Colonic mucosa (tissue), 4 donors: ENCODE results near the gene PARP2. TPM values are rescaled to one million over a fixed set of nuclear protein-coding genes. Genes with fewer than 3 reads are reported as not detected.

ENCODE experiments used
- DNase-seq: peaks from one replicate; pipeline ENCODE4 v3.0.0-alpha.2; 2020
- H3K27ac ChIP-seq: fragments of 200-600 bp; one replicate; pipeline ENCODE4 v1.8.0; 2021
- H3K27me3 ChIP-seq: fragments of 200-600 bp; one replicate; pipeline ENCODE4 v1.8.0; 2021
- H3K36me3 ChIP-seq: fragments of 200-600 bp; one replicate; pipeline ENCODE4 v1.8.0; 2021
- H3K4me1 ChIP-seq: fragments of 200-600 bp; one replicate; pipeline ENCODE4 v1.8.0; 2021; ENCODE audit warnings: mild to moderate bottlenecking
- H3K4me3 ChIP-seq: fragments of 200-600 bp; one replicate; pipeline ENCODE4 v1.8.0; 2021
- H3K9ac ChIP-seq, 2 donors: one replicate each; pipeline ENCODE4 v1.7.0; 2013; ENCODE audit warnings: control low read depth in 2 of 2, low read depth in 2 of 2, low read length in 2 of 2
- H3K9me3 ChIP-seq: fragments of 200-600 bp; one replicate; pipeline ENCODE4 v1.8.0; 2021
- CTCF ChIP-seq: fragments of 200-600 bp; IDR thresholded peaks from one replicate; pipeline ENCODE4 v1.8.0; 2022; ENCODE audit warnings: antibody characterized with exemption, mild to moderate bottlenecking
- intact Hi-C: fragments of 100-400 bp; cut with DNase I; formaldehyde crosslinking; loops from one replicate; pipeline ENCODE4 v1.14.1; 2022
- total RNA-seq, 2 donors: library from RNA; stranded (reverse); fragmentation: NEBNext Ultra II Directional in 1 of 2; extraction: Animal tissue kit (Norgen Biotek cat#: 25700) in 1 of 2; gene quantifications; one replicate each; pipeline ENCODE4 v1.2.1, GENCODE V29; 2021
- donor health status: healthy.
- donor health status: DM: no; HTN: no; CAD: no.
- donor health status: DM: no; HTN: no; CAD: no.

Gene PARP2
- total RNA-seq, 2 donors from 2014 or later = 12.5 to 23.7 TPM

GRCh38 chr14:20329355-20329754 is 14.1 kb upstream of the PARP2 start:
- no peaks in the 10 kb centered on the region for H3K9me3 ChIP-seq
- H3K27me3 ChIP-seq = no peaks in the 10 kb centered on the region
- H3K4me3 ChIP-seq = no peak overlapping the region
- intact Hi-C loops = loop anchor here (5.0 kb wide), 2 partner anchors 278 to 363 kb away; no protein-coding TSS in a partner anchor
- no peaks in the 10 kb centered on the region for H3K4me1 ChIP-seq
- no peak for TF ChIP-seq CTCF
- H3K36me3 ChIP-seq = no peaks in the 10 kb centered on the region
- no peak overlapping the region for H3K27ac ChIP-seq
- DNase-seq = no peak
- H3K9ac ChIP-seq = no peak overlapping the region

- H3K9ac ChIP-seq = no peak overlapping the region
- intact Hi-C loops = no loop called here
- H3K4me1 ChIP-seq = no peaks in the 10 kb centered on the region
- no peak overlapping the region for H3K4me3 ChIP-seq
- H3K27me3 ChIP-seq = no peaks in the 10 kb centered on the region
- H3K9me3 ChIP-seq = no peaks in the 10 kb centered on the region
- DNase-seq = no peak
- H3K27ac ChIP-seq = no peak overlapping the region
- no peak for TF ChIP-seq CTCF
- no peaks in the 10 kb centered on the region for H3K36me3 ChIP-seq
These were observed 12.3 kb upstream of the PARP2 start for GRCh38 chr14:20331053-20331613.

GRCh38 chr14:20332431-20332787 is 11.0 kb upstream of the PARP2 start:
- peak; percentile 36 for DNase-seq
- Histone ChIP-seq H3K9me3 (no peaks in the 10 kb centered on the region), H3K27me3 (no peaks in the 10 kb centered on the region), H3K36me3 (no peaks in the 10 kb centered on the region), H3K4me1 (no peaks in the 10 kb centered on the region), H3K9ac (peak overlapping the region; percentile 41 to 90), H3K27ac (peak overlapping the region; percentile 75), H3K4me3 (peak overlapping the region; percentile 38)
- intact Hi-C loops = no loop called here
- no peak for TF ChIP-seq CTCF

GRCh38 chr14:20332788-20333493 is 10.5 kb upstream of the PARP2 start, which contains the start of gene CCNB1IP1:
Gene CCNB1IP1 (minus strand): TSS chr14:20333279. CDS start chr14:20316523, 16,756 bp downstream.
- peak within 1 kb of the TSS; percentile 41 to 90 for H3K9ac ChIP-seq
- TF ChIP-seq CTCF = no peak
- intact Hi-C loops = no loop called here
- no peaks in the 10 kb centered on the region for H3K27me3 ChIP-seq
- peak; percentile 81 for DNase-seq
- H3K4me1 ChIP-seq = no peaks in the 10 kb centered on the region
- H3K27ac ChIP-seq = peak within 1 kb of the TSS; percentile 75
- no peaks in the 10 kb centered on the region for H3K36me3 ChIP-seq
- H3K4me3 ChIP-seq = peak within 1 kb of the TSS; percentile 38
- H3K9me3 ChIP-seq = no peaks in the 10 kb centered on the region

GRCh38 chr14:20333494-20333841 is 10.0 kb upstream of the PARP2 start:
- Histone ChIP-seq H3K4me1 (no peaks in the 10 kb centered on the region), H3K4me3 (peak overlapping the region; percentile 38), H3K36me3 (no peaks in the 10 kb centered on the region), H3K9me3 (no peaks in the 10 kb centered on the region), H3K27me3 (no peaks in the 10 kb centered on the region), H3K9ac (peak overlapping the region in 1 of 2 donors; percentile 90), H3K27ac (peak overlapping the region; percentile 75)
- intact Hi-C loops = no loop called here
- no peak for TF ChIP-seq CTCF
- DNase-seq = no peak
